ENCODE data around the gene TSPAN12.

TSPAN12 gene

GRCh38 chr7:120813089-120813488 is 44.9 kb downstream of the TSPAN12 start (continued):
- peak; percentile 82 for TF ChIP-seq ZBTB44 (tag by site-specific recombination; IDR thresholded peaks at IDR 0.05)
- no peak for TF ChIP-seq ZNF211 (tag by site-specific recombination; IDR thresholded peaks at IDR 0.05; ENCODE audit: low read depth)
- no peak for TF ChIP-seq SCRT1 (tag by site-specific recombination; IDR thresholded peaks at IDR 0.05; ENCODE audit: borderline replicate concordance)
- TF ChIP-seq, protein P1, sequence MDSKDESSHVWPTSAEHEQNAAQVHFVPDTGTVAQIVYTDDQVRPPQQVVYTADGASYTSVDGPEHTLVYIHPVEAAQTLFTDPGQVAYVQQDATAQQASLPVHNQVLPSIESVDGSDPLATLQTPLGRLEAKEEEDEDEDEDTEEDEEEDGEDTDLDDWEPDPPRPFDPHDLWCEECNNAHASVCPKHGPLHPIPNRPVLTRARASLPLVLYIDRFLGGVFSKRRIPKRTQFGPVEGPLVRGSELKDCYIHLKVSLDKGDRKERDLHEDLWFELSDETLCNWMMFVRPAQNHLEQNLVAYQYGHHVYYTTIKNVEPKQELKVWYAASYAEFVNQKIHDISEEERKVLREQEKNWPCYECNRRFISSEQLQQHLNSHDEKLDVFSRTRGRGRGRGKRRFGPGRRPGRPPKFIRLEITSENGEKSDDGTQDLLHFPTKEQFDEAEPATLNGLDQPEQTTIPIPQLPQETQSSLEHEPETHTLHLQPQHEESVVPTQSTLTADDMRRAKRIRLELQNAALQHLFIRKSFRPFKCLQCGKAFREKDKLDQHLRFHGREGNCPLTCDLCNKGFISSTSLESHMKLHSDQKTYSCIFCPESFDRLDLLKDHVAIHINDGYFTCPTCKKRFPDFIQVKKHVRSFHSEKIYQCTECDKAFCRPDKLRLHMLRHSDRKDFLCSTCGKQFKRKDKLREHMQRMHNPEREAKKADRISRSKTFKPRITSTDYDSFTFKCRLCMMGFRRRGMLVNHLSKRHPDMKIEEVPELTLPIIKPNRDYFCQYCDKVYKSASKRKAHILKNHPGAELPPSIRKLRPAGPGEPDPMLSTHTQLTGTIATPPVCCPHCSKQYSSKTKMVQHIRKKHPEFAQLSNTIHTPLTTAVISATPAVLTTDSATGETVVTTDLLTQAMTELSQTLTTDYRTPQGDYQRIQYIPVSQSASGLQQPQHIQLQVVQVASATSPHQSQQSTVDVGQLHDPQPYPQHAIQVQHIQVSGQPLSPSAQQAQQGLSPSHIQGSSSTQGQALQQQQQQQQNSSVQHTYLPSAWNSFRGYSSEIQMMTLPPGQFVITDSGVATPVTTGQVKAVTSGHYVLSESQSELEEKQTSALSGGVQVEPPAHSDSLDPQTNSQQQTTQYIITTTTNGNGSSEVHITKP (tag by site-specific recombination; IDR thresholded peaks at IDR 0.05), result peak; percentile 42; the same call in 1 of the 2 replicates
- no peak for TF ChIP-seq ZNF366 (tag by site-specific recombination; conservative IDR thresholded peaks at IDR 0.05)
- no peak for TF ChIP-seq ZNF555 (tag by site-specific recombination; conservative IDR thresholded peaks at IDR 0.05)
- peak; percentile 49; the same call in 1 of the 2 replicates for TF ChIP-seq ZNF600 (tag by site-specific recombination; IDR thresholded peaks at IDR 0.05)
- no peak for TF ChIP-seq ZSCAN4 (tag by site-specific recombination; IDR thresholded peaks at IDR 0.05)
- TF ChIP-seq, protein P2, sequence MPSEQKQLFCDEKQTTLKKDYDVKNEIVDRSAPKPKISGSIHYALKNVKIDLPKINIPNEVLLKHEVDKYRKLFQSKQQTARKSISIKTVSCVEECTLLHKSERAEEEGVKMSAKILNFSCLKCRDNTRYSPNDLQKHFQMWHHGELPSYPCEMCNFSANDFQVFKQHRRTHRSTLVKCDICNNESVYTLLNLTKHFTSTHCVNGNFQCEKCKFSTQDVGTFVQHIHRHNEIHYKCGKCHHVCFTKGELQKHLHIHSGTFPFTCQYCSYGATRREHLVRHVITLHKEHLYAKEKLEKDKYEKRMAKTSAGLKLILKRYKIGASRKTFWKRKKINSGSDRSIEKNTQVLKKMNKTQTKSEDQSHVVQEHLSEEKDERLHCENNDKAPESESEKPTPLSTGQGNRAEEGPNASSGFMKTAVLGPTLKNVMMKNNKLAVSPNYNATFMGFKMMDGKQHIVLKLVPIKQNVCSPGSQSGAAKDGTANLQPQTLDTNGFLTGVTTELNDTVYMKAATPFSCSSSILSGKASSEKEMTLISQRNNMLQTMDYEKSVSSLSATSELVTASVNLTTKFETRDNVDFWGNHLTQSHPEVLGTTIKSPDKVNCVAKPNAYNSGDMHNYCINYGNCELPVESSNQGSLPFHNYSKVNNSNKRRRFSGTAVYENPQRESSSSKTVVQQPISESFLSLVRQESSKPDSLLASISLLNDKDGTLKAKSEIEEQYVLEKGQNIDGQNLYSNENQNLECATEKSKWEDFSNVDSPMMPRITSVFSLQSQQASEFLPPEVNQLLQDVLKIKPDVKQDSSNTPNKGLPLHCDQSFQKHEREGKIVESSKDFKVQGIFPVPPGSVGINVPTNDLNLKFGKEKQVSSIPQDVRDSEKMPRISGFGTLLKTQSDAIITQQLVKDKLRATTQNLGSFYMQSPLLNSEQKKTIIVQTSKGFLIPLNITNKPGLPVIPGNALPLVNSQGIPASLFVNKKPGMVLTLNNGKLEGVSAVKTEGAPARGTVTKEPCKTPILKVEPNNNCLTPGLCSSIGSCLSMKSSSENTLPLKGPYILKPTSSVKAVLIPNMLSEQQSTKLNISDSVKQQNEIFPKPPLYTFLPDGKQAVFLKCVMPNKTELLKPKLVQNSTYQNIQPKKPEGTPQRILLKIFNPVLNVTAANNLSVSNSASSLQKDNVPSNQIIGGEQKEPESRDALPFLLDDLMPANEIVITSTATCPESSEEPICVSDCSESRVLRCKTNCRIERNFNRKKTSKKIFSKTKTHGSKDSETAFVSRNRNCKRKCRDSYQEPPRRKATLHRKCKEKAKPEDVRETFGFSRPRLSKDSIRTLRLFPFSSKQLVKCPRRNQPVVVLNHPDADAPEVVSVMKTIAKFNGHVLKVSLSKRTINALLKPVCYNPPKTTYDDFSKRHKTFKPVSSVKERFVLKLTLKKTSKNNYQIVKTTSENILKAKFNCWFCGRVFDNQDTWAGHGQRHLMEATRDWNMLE (tag by site-specific recombination; conservative IDR thresholded peaks at IDR 0.05; ENCODE audit: low read depth), result no peak
- TF ChIP-seq ZNF596 (tag by site-specific recombination; IDR thresholded peaks at IDR 0.05), result peak; percentile 33; the same call in 1 of the 2 replicates
- peak; percentile 86 for TF ChIP-seq ATF2 (tag by site-specific recombination; IDR thresholded peaks at IDR 0.05; ENCODE audit: low read depth)
- TF ChIP-seq KLF8 (tag by site-specific recombination; IDR thresholded peaks at IDR 0.05), result no peak
- TF ChIP-seq OVOL3 (tag by site-specific recombination; IDR thresholded peaks at IDR 0.05), result no peak
- no peak for TF ChIP-seq ZNF391 (tag by site-specific recombination; IDR thresholded peaks at IDR 0.05; ENCODE audit: borderline replicate concordance, low read depth)
- no peak for TF ChIP-seq ZFP3 (tag by site-specific recombination; IDR thresholded peaks at IDR 0.05; ENCODE audit: low read depth)

Data from HEK293 (cell line).